Colonic mucosa (tissue), 4 donors: ENCODE results near the gene NCKAP5. TPM values are rescaled to one million over a fixed set of nuclear protein-coding genes. Genes with fewer than 3 reads are reported as not detected.

ENCODE experiments used
- DNase-seq: peaks from one replicate; pipeline ENCODE4 v3.0.0-alpha.2; 2020
- H3K27ac ChIP-seq: fragments of 200-600 bp; one replicate; pipeline ENCODE4 v1.8.0; 2021
- H3K27me3 ChIP-seq: fragments of 200-600 bp; one replicate; pipeline ENCODE4 v1.8.0; 2021
- H3K36me3 ChIP-seq: fragments of 200-600 bp; one replicate; pipeline ENCODE4 v1.8.0; 2021
- H3K4me1 ChIP-seq: fragments of 200-600 bp; one replicate; pipeline ENCODE4 v1.8.0; 2021; ENCODE audit warnings: mild to moderate bottlenecking
- H3K4me3 ChIP-seq: fragments of 200-600 bp; one replicate; pipeline ENCODE4 v1.8.0; 2021
- H3K9ac ChIP-seq, 2 donors: one replicate each; pipeline ENCODE4 v1.7.0; 2013; ENCODE audit warnings: control low read depth in 2 of 2, low read depth in 2 of 2, low read length in 2 of 2
- H3K9me3 ChIP-seq: fragments of 200-600 bp; one replicate; pipeline ENCODE4 v1.8.0; 2021
- intact Hi-C: fragments of 100-400 bp; cut with DNase I; formaldehyde crosslinking; loops from one replicate; pipeline ENCODE4 v1.14.1; 2022
- total RNA-seq, 2 donors: library from RNA; stranded (reverse); fragmentation: NEBNext Ultra II Directional in 1 of 2; extraction: Animal tissue kit (Norgen Biotek cat#: 25700) in 1 of 2; gene quantifications; one replicate each; pipeline ENCODE4 v1.2.1, GENCODE V29; 2021
- TF ChIP-seq, protein P1 (sequence below): fragments of 200-600 bp; IDR thresholded peaks from one replicate; pipeline ENCODE4 v1.8.0; 2022; ENCODE audit warnings: antibody characterized with exemption, mild to moderate bottlenecking
- donor health status: healthy.
- donor health status: DM: no; HTN: no; CAD: no.
- donor health status: DM: no; HTN: no; CAD: no.

NCKAP5 gene
- total RNA-seq, 2 donors from 2014 or later: 2.9 to 3.7 TPM

DNA sequence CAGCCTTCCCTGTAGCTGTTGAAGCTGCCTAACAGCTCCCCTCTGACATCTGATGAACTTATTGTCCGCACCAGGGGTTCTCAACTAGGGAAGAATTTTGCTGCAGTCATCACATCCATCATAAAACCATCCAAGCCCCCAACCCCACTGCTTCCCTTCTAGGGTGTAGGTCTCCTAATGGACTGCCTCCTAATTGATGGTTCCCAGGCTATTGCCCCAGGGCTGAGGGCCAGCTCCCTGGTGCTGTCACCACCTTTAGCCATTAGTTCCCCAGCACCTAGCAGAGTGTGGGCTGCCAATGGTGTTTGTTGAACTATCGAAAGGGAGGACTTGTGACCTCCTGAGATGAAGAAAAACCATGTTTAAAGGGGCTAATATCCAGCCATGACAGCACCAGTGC, 125.9 kb downstream of the NCKAP5 start:
- DNase-seq: no peak
- no peak overlapping the region for H3K9ac ChIP-seq
- intact Hi-C loops: no loop called here
- H3K27me3 ChIP-seq: no peaks in the 10 kb centered on the region
- H3K27ac ChIP-seq: no peak overlapping the region
- no peaks in the 10 kb centered on the region for H3K36me3 ChIP-seq
- TF ChIP-seq, protein P1, sequence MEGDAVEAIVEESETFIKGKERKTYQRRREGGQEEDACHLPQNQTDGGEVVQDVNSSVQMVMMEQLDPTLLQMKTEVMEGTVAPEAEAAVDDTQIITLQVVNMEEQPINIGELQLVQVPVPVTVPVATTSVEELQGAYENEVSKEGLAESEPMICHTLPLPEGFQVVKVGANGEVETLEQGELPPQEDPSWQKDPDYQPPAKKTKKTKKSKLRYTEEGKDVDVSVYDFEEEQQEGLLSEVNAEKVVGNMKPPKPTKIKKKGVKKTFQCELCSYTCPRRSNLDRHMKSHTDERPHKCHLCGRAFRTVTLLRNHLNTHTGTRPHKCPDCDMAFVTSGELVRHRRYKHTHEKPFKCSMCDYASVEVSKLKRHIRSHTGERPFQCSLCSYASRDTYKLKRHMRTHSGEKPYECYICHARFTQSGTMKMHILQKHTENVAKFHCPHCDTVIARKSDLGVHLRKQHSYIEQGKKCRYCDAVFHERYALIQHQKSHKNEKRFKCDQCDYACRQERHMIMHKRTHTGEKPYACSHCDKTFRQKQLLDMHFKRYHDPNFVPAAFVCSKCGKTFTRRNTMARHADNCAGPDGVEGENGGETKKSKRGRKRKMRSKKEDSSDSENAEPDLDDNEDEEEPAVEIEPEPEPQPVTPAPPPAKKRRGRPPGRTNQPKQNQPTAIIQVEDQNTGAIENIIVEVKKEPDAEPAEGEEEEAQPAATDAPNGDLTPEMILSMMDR: no peak
- no peak overlapping the region for H3K4me3 ChIP-seq
- no peaks in the 10 kb centered on the region for H3K9me3 ChIP-seq
- no peaks in the 10 kb centered on the region for H3K4me1 ChIP-seq

DNA sequence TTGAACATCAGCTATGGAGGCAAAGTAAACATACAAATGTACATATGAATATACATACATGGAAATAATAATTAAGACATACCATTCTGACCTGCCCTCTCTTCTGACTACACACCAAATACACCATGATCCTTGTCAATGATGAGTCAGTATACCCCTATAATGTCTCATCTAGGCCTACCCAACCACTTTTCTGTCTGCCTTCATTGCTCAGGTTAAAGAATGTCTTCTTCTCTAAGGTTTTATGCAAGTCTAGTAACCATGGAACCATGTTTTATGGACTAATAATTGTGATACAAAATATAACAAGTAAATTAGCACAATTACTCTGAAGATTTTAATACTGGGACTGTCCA, 128.7 kb downstream of the NCKAP5 start:
- Histone ChIP-seq H3K4me3 (no peak overlapping the region), H3K9ac (no peak overlapping the region), H3K4me1 (no peaks in the 10 kb centered on the region), H3K9me3 (no peaks in the 10 kb centered on the region), H3K27ac (no peak overlapping the region), H3K36me3 (no peaks in the 10 kb centered on the region), H3K27me3 (no peaks in the 10 kb centered on the region)
- intact Hi-C loops: no loop called here
- TF ChIP-seq, protein P1: no peak
- no peak for DNase-seq

DNA sequence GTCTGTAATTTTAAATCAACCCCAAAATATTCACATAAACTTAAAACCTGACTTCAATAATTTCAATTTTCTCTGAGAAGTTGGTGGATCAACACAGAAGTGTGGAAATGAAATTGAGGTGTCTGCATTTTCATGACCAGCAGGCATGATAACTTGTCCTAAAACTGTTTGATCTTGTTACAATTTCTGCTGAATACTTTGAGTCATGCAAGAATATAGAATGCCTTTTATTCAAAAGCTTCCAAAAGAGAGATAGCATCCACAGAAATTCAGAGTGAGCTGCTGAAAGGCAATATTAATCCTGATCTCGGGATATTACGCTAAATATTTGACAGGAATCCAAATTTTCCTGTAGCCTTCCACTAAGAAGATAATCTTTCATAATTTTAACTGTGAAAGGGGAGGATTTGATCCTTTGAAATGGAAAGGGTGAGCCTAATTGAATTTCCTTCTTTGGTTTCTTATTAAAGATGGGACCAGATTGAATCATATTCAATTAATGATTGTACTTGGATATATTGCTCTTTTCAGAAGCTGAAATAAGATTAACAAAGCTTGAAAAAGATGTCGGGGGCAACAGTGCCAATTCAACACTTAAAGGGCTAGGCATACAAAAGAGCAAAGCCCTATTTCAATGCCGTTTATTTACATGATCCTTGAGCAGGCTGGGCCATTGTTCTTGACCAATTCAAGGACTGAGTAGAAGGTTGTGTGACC, 129.3 kb downstream of the NCKAP5 start:
- Histone ChIP-seq H3K9me3 (no peaks in the 10 kb centered on the region), H3K27ac (no peak overlapping the region), H3K27me3 (no peaks in the 10 kb centered on the region), H3K4me1 (no peaks in the 10 kb centered on the region), H3K4me3 (no peak overlapping the region), H3K36me3 (no peaks in the 10 kb centered on the region), H3K9ac (no peak overlapping the region)
- TF ChIP-seq, protein P1: no peak
- intact Hi-C loops: no loop called here
- no peak for DNase-seq

DNA sequence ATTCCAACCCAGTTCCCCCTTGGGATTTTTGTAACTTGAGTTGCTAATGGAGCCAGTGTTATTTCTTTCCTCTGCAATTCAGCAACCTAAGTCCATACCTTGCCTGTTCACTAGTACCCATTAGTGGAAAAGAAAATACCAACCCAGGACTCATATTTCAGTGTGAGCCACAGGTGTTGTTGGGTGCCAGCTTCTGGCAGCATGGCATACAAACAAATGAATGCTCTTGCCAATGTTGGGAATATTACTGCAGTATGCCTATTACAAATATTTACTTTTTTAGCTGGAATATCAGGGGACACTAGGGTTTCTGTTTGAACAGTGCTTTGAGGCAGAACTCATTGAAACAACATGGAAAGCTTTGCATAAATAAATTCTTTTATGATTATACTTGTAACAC, 130.2 kb downstream of the NCKAP5 start:
- DNase-seq: no peak
- Histone ChIP-seq H3K9me3 (no peaks in the 10 kb centered on the region), H3K4me3 (no peak overlapping the region), H3K27ac (no peak overlapping the region), H3K9ac (no peak overlapping the region), H3K36me3 (no peaks in the 10 kb centered on the region), H3K4me1 (no peaks in the 10 kb centered on the region), H3K27me3 (no peaks in the 10 kb centered on the region)
- TF ChIP-seq, protein P1: no peak
- intact Hi-C loops: no loop called here

DNA sequence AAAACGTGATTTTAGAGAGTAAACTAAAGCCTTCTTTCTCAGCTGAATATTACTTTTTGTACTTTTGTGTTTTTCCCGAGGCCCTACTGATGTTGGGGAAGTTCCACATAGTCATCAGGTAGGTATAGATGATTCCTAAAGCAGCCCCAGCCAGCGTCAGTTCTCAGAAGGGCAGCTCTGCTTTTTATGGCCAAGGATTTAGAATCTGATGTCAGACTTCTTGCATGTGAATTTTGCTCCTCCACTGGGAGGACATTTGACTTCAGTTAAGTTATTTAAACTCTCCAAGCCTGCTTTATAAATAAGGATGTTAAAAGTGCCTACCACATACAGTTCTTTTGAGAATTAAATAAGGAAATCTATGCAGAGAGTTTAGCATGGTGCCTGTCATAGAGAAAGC, 130.8 kb downstream of the NCKAP5 start:
- intact Hi-C loops: no loop called here
- TF ChIP-seq, protein P1: no peak
- H3K27ac ChIP-seq: no peak overlapping the region
- no peak for DNase-seq
- H3K4me3 ChIP-seq: no peak overlapping the region
- H3K9ac ChIP-seq: no peak overlapping the region
- H3K27me3 ChIP-seq: no peaks in the 10 kb centered on the region
- H3K4me1 ChIP-seq: no peaks in the 10 kb centered on the region
- H3K9me3 ChIP-seq: no peaks in the 10 kb centered on the region
- H3K36me3 ChIP-seq: no peaks in the 10 kb centered on the region
